CD4-positive, alpha-beta T cell (primary cell): ENCODE measurements around the gene ACR. TPM values are rescaled to one million over a fixed set of nuclear protein-coding genes. Genes with fewer than 3 reads are reported as not detected.
"Not testable (repeated sequence)": the region's sequence is repeated elsewhere in the genome, so short reads cannot be mapped to it uniquely, and the experiment has no call there.

Experiments
- ATAC-seq: fragments of 200-7000 bp; cut with Tn5 transposase; one replicate; pipeline ENCODE4 v1.10.0; 2022; ENCODE audit warnings: mild to moderate bottlenecking; ENCODE audit not compliant: poor library complexity
- CTCF ChIA-PET: fragments of 350-600 bp; sonication (Branson Sonifier 250); formaldehyde crosslinking; loops from one replicate; lab custom pipeline; 2021; ENCODE audit warnings: antibody characterized with exemption, inconsistent platforms; lab: Charles Lee
- POLR2A ChIA-PET: fragments of 350-600 bp; sonication (Branson Sonifier 250); formaldehyde crosslinking; loops from one replicate; lab custom pipeline; 2021; ENCODE audit warnings: antibody characterized with exemption, inconsistent platforms; lab: Charles Lee
- DNase-seq, 14 experiments: peaks; one replicate each; pipeline ENCODE4 v3.0.0-alpha.2; 2013 to 2020; ENCODE audit warnings: mixed read lengths in 2 of 14
- H3K27ac ChIP-seq, 2 donors: one replicate each; pipeline versions ENCODE4 v1.5.1 to v1.7.0; 2013; ENCODE audit warnings: low read length in 2 of 2, low read depth in 1 of 2, mild to moderate bottlenecking in 1 of 2
- H3K27me3 ChIP-seq, 2 experiments: 1 replicate in 1 of 2; 2 replicates in 1 of 2; pipeline versions ENCODE4 v1.6.1 to v1.7.0; 2013; ENCODE audit warnings: low read length in 2 of 2, control low read depth in 1 of 2, mild to moderate bottlenecking in 1 of 2, moderate library complexity in 1 of 2; ENCODE audit not compliant: insufficient read depth in 2 of 2, control insufficient read depth in 1 of 2
- H3K36me3 ChIP-seq: one replicate; pipeline ENCODE4 v1.6.1; 2013; ENCODE audit warnings: low read length, control low read depth; ENCODE audit not compliant: insufficient read depth
- H3K4me1 ChIP-seq: one replicate; pipeline ENCODE4 v1.6.1; 2013; ENCODE audit warnings: low read length, control low read depth; ENCODE audit not compliant: insufficient read depth
- H3K4me3 ChIP-seq: one replicate; pipeline ENCODE4 v1.5.1; 2013; ENCODE audit warnings: mild to moderate bottlenecking, low read length, moderate library complexity
- H3K9me3 ChIP-seq, 2 experiments: 1 replicate in 1 of 2; 2 replicates in 1 of 2; pipeline versions ENCODE4 v1.6.1 to v1.7.0; 2013; ENCODE audit warnings: low read length in 2 of 2, mild to moderate bottlenecking in 2 of 2, control low read depth in 1 of 2, moderate library complexity in 1 of 2; ENCODE audit not compliant: control insufficient read depth in 1 of 2, insufficient read depth in 1 of 2
- H3K27ac Mint-ChIP-seq: one replicate; pipeline ENCODE4 v1.8.0; 2020; ENCODE audit warnings: mixed read lengths
- H3K27me3 Mint-ChIP-seq: one replicate; pipeline ENCODE4 v1.8.0; 2021; ENCODE audit warnings: mixed read lengths
- H3K36me3 Mint-ChIP-seq: one replicate; pipeline ENCODE4 v1.8.0; 2021; ENCODE audit warnings: low read depth, mixed read lengths
- H3K4me1 Mint-ChIP-seq: one replicate; pipeline ENCODE4 v1.8.0; 2021; ENCODE audit warnings: low read depth, mixed read lengths
- H3K4me3 Mint-ChIP-seq: one replicate; pipeline ENCODE4 v1.8.0; 2020; ENCODE audit warnings: mild to moderate bottlenecking, mixed read lengths
- H3K9me3 Mint-ChIP-seq: one replicate; pipeline ENCODE4 v1.8.0; 2020; ENCODE audit warnings: mixed read lengths
- intact Hi-C, 2 experiments: fragments of 100-400 bp; cut with DNase I in 1 of 2; cut with micrococcal nuclease in 1 of 2; formaldehyde crosslinking; loops; one replicate each; pipeline versions ENCODE4 v1.15.1 to v1.9.0; 2023 to 2025; cut with DNase I, micrococcal nuclease
- total RNA-seq, 174 experiments: library from RNA in 2 of 174; stranded (reverse) in 2 of 174; gene quantifications; one replicate each; pipeline ENCODE4 v1.2.3 and lab custom pipeline; 2021 to 2026

ACR gene
- total RNA-seq, 2 experiments from 2014 or later: not detected

DNA sequence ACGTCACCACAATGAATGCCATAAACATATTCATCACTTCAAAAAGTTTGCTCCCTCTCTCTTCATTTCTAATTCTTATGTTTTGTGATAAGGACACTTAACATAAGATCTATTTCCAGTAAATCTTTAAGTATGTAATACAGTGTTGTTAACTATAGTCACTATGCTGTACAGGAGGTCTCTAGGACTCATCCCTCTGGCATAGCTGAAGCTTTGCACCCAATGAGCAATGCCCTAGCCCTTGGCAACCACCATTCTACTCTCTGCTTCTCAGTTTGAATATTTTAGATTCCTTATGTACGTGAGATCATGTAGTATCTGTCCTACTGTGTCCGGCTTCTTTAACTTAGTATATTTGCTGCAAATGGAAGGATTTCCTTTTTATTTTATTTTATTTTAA lies 26.3 kb downstream of the ACR start:
- H3K4me3 Mint-ChIP-seq, intact Hi-C loops, H3K9me3 ChIP-seq, ATAC-seq, H3K36me3 Mint-ChIP-seq, H3K36me3 ChIP-seq, H3K27me3 Mint-ChIP-seq, H3K4me3 ChIP-seq, DNase-seq, H3K9me3 Mint-ChIP-seq, H3K27ac Mint-ChIP-seq, H3K4me1 ChIP-seq, H3K27me3 ChIP-seq, H3K27ac ChIP-seq, CTCF ChIA-PET, H3K4me1 Mint-ChIP-seq, POLR2A ChIA-PET: not testable (repeated sequence)

DNA sequence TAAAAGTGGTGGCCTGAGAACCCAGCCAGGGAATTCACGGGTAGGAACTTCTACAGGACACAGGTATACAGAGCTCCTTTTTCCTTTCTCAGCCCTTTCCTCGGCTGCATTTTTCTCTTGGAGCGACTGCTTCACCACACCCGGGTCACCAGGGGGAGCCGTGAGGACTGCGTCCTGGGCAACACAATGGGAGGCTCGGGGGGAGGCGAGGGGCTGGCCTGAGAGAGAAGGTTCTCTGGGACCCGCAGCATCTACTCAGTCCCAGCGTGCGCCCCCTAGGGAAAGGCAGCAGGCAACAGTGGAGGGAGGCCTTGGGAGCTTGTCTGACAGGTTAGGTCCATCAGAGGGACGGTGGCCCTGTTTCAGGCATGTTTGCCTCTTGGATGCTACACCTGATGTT lies 37.1 kb downstream of the ACR start:
- CTCF ChIA-PET, H3K9me3 Mint-ChIP-seq, H3K4me3 Mint-ChIP-seq, H3K36me3 ChIP-seq, H3K4me3 ChIP-seq, H3K27ac Mint-ChIP-seq, ATAC-seq, H3K27me3 ChIP-seq, H3K9me3 ChIP-seq, POLR2A ChIA-PET, H3K27me3 Mint-ChIP-seq, H3K4me1 Mint-ChIP-seq, H3K27ac ChIP-seq, intact Hi-C loops, H3K4me1 ChIP-seq: not testable (repeated sequence)
- peaks cover 18% of the 10 kb centered on the region for H3K36me3 Mint-ChIP-seq
- DNase-seq: peak in 5 of 14 experiments; percentile 1 to 22 (median 8)

DNA sequence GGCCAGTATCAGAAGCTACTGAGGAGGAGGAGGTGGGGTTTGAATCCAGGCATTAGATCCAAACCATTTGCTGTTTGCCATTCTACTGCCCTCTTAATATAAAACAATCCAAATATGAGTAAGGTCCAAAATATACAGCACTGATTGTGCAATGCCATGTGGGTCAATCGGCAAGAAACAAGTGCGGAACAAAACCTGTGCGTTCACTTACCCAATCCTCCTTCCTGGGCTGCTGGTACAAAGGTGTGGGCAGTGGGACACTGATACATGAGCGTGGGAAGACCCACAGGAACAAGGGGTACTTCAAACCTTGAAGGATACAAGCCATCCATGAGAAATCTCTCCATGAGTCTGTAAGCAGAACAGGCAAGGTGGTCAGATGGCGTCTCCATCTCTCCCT lies 39.6 kb downstream of the ACR start:
- H3K27ac ChIP-seq, H3K4me1 ChIP-seq, H3K4me3 Mint-ChIP-seq, DNase-seq, H3K4me1 Mint-ChIP-seq, intact Hi-C loops, H3K36me3 ChIP-seq, H3K9me3 ChIP-seq, CTCF ChIA-PET, POLR2A ChIA-PET, H3K27me3 ChIP-seq, H3K27ac Mint-ChIP-seq, ATAC-seq, H3K4me3 ChIP-seq, H3K27me3 Mint-ChIP-seq, H3K9me3 Mint-ChIP-seq: not testable (repeated sequence)
- peaks cover 21% of the 10 kb centered on the region for H3K36me3 Mint-ChIP-seq

DNA sequence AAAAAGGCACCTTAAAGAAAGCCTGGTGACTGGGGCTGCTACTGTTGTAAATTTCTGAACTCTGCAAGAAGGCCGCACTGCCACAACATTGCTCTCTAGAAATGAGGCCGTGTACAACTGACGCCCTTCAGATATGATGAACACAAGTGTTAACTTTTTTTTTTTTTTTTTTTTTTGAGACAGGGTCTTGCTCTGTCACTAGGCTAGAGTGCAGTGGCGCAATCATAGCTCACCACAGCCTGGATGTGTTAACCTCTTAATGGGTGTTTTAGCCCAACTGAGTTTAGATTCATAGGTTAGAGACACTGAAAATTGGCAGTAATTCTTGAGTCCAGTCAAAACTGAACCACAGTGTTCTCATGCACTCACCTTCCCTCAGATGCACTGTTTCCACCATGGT lies 42.2 kb downstream of the ACR start:
- CTCF ChIA-PET, H3K27ac ChIP-seq, H3K9me3 ChIP-seq, intact Hi-C loops, H3K4me1 ChIP-seq, H3K27me3 ChIP-seq, H3K4me3 Mint-ChIP-seq, H3K27me3 Mint-ChIP-seq, H3K27ac Mint-ChIP-seq, POLR2A ChIA-PET, H3K4me1 Mint-ChIP-seq, H3K4me3 ChIP-seq, ATAC-seq, H3K9me3 Mint-ChIP-seq, DNase-seq, H3K36me3 ChIP-seq: not testable (repeated sequence)
- H3K36me3 Mint-ChIP-seq: peaks cover 21% of the 10 kb centered on the region

DNA sequence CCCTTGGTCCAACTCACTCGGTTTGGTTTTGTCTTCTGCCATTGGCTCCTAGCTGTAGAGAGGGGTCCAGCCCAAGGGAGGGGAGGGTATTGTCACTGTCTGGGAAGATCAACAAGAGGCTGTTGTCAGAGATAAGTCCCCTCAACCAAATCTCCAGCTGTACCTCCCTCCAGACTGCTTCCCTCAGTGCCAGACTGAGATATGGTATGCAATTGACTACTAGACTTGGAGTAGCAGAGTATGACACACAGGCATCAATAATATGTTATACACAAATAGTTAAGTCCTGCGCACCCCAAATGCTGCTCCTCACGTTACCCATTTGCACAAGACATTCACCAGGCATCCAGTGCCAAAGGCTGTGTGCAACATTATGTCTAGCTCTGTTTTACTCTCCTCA lies 44.2 kb downstream of the ACR start:
- H3K4me3 ChIP-seq, DNase-seq, ATAC-seq, intact Hi-C loops, H3K27ac ChIP-seq, CTCF ChIA-PET, POLR2A ChIA-PET, H3K27ac Mint-ChIP-seq, H3K4me1 ChIP-seq, H3K27me3 ChIP-seq, H3K9me3 ChIP-seq, H3K9me3 Mint-ChIP-seq, H3K36me3 ChIP-seq, H3K27me3 Mint-ChIP-seq, H3K4me1 Mint-ChIP-seq: not testable (repeated sequence)
- H3K36me3 Mint-ChIP-seq: peaks cover 16% of the 10 kb centered on the region
- peak overlapping the region; percentile 54 for H3K4me3 Mint-ChIP-seq

DNA sequence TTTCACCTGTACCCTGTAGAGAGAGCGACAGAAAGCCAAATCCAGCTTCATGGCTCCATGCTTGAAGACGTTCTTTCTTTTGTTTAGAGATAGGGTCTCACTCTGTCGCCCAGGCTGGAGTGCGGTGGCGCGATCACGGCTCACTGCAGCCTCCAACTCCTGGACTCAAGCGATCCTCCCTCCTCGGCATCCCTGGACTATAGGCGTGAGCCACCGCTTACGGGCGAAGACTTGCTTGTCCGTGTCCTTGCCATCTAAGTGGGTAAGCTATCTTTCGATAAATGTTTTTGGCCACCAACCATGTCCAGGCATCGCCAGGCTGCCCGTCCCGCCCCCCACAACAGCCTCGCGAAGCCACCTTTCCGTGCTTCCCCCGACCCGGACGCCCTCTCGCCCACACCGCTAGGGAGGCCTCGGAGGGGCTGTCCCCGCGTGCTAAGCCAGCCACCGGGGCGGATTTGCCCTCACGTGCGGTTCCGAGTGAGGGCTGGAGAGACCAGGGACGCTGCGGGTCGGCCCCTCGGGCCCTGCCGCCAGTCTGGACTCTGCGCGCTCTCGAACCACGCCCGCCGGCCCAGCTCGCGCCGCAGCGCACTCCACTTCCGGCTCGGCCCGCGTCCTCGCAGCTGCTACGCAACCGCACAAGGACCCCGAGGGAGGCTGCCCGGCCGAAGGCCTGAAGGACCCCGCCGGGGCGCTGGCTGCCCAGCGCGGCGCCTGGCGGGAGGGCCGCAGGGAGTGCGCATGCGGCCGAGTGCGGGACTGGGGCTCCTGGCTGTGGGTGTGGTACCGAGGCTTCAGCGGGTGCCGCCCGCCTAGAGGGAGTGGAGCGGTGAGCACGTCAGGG lies 45.3 kb downstream of the ACR start, which contains the start of gene RABL2B:
TSS of gene RABL2B (minus strand) at position 604 of the 847 bp plus-strand sequence. CDS start 1,342 bp downstream, outside the sequence.
- DNase-seq (peak; percentile 81 to 93 (median 86)), ATAC-seq (peak; percentile 94)
- H3K4me1 Mint-ChIP-seq, H3K9me3 Mint-ChIP-seq, H3K9me3 ChIP-seq, H3K27me3 ChIP-seq, H3K27me3 Mint-ChIP-seq, H3K27ac ChIP-seq, H3K36me3 ChIP-seq, CTCF ChIA-PET, intact Hi-C loops, H3K4me1 ChIP-seq, H3K36me3 Mint-ChIP-seq: not testable (repeated sequence)
- POLR2A ChIA-PET: interaction anchor here (1.0 kb wide), 1 partner anchor 162 kb away, joined by 7 read pairs; no protein-coding TSS in a partner anchor
- H3K27ac Mint-ChIP-seq: peak within 1 kb of the TSS; percentile 76
- peak within 1 kb of the TSS; percentile 48 for H3K4me3 ChIP-seq
- peak within 1 kb of the TSS; percentile 87 for H3K4me3 Mint-ChIP-seq

DNA sequence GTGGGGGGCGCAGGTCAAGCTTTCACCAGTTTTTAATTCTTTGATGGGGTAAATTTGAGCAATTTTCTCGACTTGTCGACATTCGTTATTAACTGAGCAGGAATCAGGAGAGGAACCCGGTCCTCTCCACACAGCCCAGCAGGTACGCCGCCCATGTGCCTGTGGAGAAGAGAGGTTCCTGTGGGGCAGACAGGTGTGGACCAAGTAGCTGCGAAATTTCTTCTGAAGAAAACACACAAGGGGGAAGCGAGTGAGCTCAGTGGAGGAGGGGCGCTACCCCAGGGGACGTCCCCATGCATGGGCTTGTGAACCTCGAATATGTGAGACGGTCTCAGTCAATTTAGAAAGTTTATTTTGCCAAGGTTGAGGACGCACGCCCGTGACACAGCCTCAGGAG lies 45.9 kb downstream of the ACR start:
- H3K9me3 Mint-ChIP-seq, H3K9me3 ChIP-seq, H3K27ac ChIP-seq, H3K27me3 Mint-ChIP-seq, H3K36me3 Mint-ChIP-seq, H3K27me3 ChIP-seq, H3K4me1 ChIP-seq, H3K4me1 Mint-ChIP-seq, CTCF ChIA-PET, H3K36me3 ChIP-seq, intact Hi-C loops: not testable (repeated sequence)
- peak overlapping the region; percentile 76 for H3K27ac Mint-ChIP-seq
- POLR2A ChIA-PET: interaction anchor here (1.0 kb wide), 1 partner anchor 163 kb away, joined by 7 read pairs; no protein-coding TSS in a partner anchor
- peak overlapping the region; percentile 87 for H3K4me3 Mint-ChIP-seq
- ATAC-seq (peak; percentile 31), DNase-seq (peak in 7 of 14 experiments; percentile 6 to 38 (median 19))
- peak overlapping the region; percentile 46 for H3K4me3 ChIP-seq
